DMS79 (cell line): ENCODE measurements around the gene NFE2.
"Not testable (repeated sequence)": the region's sequence is repeated elsewhere in the genome, so short reads cannot be mapped to it uniquely, and the experiment has no call there.

ENCODE experiments used
- DNase-seq: peaks from one replicate; lab custom pipeline; 2025; lab: John Stamatoyannopoulos, UW

The NFE2 gene

DNA sequence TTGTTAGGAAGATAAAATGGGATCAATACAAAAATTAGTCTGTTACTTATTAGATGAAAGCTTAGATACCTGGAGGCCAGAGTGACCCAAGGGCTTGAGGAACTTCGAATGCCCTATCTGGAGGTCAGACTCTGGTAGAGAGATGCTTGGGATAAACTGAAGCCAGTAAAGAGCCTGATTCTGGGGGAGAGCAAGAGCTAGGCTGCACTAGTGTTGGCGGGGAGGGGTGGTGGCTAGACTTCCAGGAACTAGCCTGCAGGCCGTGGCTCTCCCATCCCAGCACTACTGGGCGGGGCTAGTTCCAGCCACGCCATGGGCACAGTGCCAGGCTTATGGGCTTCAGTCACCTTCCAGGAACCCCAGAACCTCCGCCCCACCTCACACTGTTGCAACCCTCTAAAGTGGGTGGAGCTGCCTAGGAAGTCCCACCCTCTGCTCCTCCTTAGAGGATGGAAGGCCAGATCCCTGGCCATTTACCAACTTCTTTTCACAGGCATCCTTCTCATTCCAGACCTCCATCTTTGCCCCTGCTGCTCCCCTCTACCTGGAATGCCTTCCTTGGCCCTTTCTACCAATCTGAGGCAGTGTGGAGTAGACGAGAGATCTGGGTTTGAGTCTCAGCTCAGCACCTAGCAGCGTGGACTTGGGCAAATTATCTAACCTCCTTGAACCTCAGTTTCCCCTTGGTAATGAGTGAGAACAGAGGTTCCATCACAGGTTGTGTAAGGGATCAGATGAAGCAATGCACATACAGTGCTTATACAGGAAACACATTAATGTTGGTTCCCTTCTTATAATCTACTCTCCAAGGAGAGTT is 6.3 kb upstream of the NFE2 start:
- no peak for DNase-seq

DNA sequence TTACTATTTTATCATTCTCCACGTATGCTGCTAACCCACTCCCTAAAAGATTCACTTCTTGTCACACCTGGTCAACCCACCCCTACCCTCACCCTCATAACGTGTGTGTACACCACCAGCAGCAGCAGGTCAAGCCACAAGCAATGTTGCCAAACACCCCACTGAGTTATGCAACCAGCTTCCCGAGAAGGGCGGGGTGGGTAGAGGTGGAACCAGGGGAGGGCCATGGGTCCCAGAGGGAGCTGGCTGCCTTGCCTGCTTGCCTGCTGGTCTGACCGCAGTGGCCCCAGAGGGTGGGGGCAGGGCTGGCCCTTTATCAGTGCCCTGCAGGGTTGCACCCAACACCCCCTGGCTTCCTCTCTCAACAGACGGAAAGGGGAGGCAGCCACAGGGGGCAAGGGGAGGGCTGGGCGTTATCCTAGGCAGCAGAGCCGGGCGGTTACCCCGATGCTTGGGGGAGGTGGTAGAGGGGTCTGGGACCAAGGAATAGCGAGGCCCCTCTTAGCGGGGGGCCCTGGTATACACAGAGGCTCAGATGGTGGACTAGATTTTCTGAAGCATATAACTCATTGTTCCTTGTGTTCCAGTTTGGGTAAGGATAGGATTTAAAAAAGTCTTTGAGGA is 3.5 kb upstream of the NFE2 start:
- DNase-seq: no peak

DNA sequence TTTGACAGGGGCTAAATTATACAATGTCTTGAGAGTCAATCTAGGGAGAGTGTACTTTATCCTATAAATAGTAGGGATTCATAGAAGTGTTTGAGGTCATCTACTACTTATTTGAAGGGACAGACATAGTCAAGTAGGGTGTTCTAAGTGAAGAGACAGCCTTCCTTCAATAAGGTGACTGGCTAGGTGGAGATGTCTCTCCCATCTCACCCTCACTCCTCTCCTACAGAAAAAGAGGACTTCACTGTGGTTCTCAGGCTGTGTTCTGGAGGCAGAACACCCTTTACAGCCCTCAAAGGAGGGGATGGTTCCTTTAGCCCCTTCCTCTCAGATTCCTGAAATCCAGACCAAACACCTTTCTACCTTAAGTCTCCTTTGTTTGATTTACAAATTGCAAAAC is 2.8 kb upstream of the NFE2 start:
- DNase-seq: no peak

DNA sequence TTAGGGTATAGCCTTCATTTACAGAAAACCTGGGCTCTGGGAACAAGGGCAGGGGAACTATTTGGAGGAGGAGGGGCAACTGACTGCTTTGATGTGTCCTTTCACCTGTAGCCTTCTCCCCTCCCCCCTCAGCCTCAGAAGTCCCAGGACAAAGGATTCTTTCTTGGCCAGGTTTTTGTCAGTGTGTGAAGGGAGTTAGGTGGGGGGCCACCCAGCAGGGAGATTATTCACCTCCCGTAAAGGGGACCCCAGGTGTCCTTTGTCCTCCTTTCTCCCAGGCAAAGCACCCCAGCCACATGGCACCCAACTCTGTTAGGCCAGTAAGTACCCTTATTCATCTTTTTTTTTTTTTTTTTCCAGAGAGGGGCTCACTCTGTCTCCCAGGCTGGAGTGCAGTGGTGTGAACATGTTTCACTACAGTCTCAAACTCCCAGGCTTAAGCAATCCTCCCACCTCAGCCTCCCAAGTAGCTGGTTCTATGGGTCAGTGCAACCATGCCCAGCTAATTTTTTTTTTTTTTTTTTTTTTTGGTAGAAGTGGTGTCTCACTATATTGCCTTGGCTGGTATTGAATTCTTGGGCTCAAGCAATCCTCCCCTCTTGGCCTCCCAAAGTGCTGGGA is 723 bp upstream of the NFE2 start:
- DNase-seq: no peak

DNA sequence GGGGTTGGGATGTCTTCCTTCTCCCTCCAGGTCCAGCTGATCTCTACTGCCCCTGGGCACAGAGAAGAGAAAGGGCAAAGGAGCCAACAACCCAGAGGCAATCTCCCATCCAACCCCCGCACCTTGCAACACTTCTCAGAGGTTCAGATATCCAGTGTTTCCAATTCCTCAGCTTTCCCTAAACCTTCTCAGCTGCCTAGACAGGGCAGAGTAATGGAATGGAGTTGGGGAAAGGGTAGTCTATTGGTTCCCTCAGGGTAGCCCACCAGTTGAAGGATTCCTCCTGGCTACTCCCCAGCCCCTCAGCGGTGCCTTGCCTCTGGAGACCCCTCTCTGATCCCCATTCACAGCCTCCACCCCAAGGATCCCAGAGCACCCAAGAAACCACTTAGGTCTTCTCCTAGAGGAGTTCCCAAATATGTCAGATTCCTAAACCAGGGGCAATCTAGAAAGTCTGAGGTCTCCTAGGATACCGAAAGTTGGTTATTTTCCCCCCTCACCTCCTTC is 537 bp downstream of the NFE2 start:
- no peak for DNase-seq

DNA sequence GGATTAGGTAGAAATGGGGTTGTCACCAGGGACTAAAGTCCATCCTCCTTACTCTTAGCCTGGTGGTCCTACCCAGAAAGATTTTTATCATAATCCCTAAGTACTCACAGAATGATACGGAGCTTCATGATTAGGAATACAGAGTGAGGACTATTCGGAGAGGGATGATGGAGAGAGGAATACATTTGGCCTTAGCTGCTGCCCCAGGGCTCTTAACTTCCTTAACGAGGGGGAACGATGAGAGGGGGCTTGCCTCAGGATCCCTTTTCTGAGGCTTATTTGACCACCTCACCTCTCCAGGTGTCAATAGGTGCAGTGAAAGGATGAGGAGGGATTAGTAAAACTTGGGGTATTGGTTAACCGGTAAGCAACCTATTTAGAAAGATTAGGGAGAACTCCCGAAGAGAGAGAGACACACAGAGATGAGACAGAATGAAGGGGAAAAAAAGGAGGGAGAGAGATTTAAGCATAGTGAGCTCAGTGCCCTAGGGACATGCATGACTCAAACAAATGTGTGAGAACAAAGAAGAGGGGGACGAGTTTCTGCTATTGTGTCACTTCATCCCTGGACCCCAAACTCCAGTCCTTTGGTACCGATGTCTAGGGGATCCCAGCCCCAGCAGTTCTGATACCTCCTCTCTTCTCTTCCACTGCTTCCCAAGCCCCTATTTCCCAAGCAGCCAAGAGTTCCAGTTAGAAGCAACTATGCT is 1.1 kb downstream of the NFE2 start:
- no peak for DNase-seq

DNA sequence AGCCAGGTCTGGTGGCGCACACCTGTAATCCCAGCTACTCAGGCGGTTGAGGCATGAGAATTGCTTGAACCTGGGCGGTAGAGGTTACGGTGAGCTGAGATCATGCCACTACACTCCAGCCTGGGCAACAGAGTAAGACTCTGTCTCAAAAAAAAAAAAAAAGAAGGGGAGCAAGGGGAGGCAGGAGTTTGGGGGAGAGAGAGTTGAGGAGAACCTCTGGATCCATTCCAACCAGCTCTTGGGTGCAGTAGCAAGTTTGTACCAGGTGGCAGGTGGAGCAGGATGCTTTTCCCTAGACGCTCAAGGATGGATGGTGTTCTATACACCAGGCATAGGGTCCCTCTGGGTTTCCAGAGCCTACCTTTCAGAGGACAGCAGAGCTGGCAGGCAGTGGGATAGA is 1.9 kb downstream of the NFE2 start:
- DNase-seq: no peak

DNA sequence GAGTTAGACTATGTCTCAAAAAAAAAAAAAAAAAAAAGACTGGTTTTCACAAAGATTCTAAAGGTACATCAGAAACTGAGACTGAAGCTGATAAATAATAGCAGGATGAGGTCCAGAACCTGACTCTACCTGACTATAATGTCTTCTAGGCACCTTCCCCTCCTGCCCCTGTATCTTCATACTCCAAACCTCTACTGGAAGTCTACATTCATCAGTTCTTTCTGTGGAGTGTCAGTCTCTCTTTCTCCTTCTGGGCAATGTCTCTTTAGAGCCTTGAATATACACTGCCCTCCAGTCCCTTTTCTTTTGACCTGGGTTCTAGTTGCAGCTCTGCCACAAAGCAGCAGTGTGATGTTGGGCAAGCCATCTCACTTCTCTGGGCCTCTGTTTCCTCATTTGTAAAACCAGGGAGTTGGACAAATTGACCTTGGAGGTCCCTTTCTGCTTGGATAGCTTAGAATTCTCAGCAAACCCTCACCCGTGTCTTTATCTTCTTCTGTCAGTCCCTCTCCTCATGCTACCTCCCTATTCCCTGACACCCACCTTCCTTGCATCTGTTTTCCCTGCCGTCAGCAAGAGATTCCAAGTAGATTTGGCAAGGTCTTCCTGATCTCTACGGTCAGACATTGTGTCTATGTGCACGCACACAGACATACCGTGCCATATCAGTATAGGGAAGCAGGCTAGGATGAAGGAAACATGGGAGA is 4.3 kb downstream of the NFE2 start:
- no peak for DNase-seq

DNA sequence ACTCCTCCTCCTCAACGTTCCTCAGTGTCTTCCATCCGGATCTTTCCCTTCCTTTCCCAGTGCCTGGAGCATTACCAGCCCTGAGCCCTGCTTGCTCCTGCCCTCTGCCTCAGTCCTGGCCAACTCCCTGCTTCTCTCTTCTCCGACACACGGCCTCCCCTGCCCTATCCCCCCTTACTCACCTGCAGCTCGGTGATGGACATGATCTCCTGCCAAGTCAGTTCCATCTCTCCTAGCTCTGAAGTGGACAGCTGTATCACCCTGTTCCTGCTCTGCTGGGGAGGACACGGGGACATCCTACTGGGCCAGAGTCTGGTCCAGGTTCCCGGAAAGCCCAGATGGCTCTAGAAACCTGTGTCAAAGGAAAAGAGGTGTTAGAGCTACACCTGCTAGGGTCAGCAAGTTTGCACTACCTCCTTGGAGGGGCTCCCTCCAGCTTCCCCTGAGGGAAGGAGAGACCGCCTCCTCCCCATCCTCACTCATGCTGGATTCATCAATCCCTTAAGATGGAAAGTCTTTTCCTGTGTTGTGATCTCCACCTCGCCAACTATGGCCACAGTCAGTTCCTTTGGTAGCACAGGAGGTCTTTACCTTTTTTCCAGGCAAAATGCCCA is 5.8 kb downstream of the NFE2 start:
- no peak for DNase-seq

DNA sequence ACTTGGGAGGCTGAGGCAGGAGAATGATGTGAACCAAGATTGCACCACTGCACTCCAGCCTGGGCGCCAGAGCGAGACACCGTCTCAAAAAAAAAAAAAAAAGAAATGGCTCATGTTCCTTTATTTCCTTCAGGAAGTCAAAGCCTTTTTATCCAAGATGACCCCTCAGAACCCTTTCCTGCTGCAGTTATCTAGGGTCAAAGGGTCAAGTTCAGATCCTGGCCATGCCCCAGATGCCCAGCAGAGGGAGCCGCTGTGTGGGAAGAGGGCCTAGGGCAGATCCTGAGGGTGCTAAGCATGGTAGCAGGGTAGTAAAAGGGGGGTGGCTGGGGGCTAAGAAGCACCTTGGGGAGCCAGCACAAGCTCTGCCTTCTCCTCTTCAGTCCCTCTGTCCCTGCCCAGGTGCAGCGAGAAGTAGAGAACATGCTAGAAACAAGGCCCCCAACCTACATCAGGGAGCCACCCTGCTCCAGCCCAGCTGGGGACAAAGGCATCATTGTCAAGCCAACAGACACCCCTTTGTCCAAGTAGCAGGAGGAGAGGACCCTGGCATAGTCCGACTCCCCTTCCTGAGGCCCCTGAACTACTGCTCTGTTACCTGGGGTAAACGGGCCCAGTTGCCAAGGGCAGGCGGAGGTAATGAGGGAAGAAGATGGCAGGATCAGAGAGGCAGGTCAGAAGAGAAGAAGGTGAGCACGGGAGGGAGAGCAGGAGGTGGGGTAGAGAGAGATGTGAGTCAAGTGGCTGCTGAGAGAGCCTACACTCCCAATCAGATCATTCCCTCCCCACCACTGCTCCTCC is 6.5 kb downstream of the NFE2 start:
- DNase-seq: no peak

DNA sequence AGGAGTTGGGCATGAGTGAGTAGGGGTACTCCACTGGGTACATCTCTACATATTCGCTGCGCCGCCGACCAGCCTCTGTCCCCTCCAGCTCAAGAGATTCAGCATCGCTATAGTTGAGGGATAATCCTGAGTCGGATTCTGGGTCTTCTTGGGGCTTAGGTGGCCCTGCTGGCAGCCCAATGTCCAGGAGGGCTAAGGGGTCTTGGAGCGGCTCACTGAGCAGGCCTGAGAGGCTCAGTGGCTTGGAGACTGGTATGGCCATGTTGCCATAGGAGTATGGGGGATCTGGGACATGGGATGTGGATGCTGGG is 7.9 kb downstream of the NFE2 start:
- DNase-seq: no peak

DNA sequence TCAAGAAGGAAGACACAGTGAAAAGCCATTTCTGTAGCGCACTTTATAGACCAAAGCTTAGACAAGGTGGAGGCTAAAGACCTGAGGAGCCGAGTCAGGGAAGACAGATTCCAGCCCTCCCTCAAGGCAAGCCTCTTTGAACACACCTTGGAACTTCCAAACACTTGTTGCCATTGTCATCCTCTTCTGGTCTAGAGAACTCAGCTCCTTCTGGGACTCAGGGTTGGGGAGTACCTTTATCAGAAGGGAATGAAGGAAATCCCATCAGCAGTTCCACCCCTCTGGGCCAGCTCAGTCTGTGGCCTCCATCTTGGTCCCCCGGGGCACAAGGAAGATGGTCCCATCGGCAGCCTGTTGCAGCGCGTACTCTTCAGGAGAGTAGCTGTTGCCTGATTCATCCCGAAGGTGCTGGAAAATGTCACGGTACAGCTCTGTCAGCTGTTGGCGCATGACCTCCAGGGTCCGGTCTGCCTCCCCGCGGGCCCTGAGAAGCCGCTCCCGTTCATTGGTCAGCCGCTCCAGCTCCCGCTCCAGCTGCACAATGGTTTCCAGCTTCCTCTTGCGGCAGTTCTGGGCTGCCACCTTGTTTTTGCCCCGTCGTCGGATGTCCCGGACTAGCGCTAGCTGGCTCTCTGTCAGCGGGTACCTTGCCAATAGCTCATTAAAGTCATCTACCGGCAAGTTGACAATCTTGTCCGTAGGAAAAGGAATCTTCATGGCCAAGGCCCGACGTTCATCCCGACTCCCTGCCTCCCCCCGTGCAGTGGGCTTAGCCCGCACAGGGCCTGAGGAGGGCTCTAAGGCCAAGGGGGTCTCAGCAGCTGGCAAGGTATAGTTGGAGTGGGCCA is 8.5 kb downstream of the NFE2 start:
- no peak for DNase-seq

DNA sequence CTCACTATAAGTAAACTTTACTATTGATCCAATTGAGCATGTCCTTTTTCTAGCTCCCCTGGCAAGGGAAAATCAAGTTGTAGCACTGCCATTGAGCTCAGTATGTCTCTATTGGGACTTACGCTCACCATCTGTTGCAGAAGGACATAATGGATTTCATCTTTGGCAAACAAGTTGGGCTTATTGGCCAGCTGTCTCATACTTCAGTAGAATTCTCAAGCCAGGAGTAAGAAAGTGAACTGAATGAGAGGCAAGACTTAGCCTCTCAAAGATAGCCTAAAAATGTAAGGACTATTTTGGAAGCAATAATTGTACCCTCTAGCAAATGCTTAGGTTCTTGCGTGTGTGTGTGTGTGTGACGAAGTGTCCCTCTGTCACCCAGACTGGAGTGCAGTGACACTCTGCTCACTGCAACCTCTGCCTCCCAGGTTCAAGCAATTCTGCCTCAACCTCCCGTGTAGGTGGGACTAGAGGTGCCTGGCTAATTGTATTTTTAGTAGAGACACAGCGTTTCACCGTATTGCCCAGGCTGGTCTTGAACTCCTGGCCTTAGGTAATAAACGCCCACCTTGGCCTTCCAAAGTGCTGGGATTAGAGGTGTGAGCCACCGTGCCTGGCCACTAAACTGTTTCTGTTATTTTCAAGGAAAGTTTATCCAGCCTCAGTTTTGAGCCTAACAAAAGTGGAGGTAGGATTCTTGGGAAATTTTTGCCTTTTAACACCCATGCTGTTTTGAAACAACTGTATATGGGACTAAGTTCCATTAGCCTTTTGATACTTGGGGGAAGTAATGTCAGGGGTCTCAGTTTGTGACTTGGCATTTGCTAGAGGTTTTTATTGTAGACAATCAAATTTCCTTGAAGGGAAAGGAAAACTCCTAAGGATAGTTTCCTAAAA is 13.3 kb downstream of the NFE2 start:
- DNase-seq: no peak

DNA sequence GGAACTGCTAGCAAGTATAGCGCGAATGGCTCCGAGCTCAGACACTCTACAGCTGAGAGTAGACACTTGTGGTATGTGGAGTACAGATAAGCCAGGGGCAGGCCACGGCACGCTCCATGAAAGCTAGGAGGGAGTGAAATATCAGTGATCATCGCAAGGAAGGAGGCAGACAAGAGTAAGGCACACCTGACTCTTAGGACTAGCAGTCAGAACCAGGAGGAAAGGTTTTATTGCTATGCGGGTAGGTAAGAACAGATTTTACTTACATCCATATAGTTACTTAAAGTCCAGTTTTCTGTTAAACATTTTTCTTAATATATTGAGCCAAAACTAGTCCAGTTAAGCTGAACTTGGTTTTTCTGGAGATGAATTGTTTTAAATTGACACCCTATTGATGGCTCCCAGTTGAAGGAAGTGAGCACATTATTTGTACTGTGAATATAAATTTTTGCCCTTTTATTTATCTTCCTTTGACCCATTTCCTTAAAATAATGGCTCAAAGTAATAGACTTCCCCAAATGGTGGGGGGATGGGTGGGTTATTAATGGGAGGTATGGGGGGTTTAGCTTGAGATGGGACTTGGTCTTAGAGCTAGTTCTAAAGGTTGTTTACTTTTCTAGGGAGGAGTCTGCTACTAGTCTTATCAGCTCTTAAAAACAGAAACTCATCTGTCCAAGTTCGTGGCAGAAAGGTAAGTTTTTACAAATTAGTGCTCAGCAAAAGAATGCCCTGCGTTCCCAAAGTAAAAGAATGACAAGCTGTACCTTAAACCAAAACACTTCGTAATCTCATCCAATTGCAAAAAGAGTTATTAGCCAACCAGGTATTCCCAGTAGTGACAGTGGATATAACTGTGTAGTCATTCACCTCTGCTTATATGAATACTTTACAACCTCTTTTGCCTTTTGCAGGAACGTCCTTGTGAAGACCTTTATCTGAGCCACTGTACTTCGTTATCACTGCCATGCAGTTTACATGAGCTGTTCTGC is 14.5 kb downstream of the NFE2 start:
- DNase-seq: no peak

DNA sequence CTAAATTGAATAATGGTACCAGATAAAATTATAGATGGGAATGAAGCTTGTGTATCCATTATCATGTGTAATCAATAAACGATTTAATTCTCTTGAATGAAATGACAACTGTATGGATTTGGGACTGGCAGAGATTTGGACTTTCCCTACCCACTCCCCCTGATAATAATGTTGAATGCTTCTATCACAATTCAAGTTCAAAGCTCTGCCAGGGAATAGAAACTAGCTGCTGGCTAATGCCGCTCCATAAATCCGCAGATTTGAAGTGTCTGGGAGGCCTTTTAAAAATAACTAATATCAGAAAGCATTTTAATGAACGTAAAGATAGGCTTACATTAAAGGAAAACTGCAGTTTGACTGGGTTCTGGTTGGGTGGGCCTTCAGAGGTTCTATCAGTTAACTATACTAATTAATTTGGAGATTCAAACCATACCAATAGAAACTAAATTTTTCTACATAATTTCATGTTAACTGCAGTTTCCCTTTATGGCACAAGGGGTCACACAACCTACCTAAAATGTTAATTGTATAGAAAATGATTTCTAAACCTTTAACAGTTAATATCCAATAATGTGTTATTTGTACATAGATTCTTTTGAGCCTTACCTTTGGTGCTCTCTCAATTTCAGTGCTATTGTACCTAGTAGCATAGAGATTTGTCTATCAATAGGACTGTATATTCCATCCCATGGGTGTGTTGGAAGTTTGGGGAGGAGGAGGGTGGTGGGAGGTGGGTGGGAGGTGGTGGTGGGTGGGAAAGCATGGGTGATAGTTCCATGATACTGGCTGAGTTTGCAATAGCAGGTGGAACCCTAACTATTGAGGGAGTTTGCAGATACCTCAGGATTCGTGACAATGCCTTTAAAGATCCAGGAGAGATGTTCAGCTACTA is 15.4 kb downstream of the NFE2 start:
- DNase-seq: no peak

DNA sequence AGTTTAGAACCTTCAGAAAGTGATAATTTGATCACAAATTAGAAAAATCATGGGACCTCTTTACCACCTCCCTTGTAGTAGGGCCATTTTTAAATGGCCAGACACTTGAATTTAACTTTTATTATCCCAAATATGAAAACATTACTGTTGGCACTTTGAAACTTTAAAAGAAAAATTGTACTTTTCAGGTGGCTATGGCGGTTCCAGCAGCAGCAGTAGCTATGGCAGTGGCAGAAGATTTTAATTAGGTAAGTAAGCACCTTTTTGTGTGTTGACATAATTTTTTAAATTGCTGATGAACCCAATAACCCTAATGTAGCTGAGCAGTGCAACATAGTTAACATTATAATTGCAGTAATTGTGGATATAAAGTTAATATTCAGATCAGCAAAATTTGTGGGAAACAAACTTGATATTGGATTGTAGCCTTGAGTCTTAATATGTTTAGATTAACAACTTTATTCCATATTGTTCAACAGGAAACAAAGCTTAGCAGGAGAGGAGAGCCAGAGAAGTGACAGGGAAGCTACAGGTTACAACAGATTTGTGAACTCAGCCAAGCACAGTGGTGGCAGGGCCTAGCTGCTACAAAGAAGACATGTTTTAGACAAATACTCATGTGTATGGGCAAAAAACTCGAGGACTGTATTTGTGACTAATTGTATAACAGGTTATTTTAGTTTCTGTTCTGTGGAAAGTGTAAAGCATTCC is 16.6 kb downstream of the NFE2 start:
- DNase-seq: not testable (repeated sequence)
